Mesenchymal stem cell (in vitro differentiated cells and primary cell): ENCODE data around the gene GALNT3. TPM values are rescaled to one million over a fixed set of nuclear protein-coding genes. Genes with fewer than 3 reads are reported as not detected.

Experiments
- DNase-seq: peaks from one replicate; pipeline ENCODE4 v3.0.0-alpha.2; 2013
- H2AFZ ChIP-seq: one replicate; pipeline ENCODE4 v1.6.1; 2013; ENCODE audit warnings: low read depth, mild to moderate bottlenecking, control low read depth, inconsistent platforms, low read length, moderate library complexity
- H2AK5ac ChIP-seq: 2 replicates; pipeline ENCODE4 v1.6.1; 2013; ENCODE audit warnings: low read length, moderate library complexity, mild to moderate bottlenecking, inconsistent platforms; ENCODE audit not compliant: severe bottlenecking
- H2BK120ac ChIP-seq: one replicate; pipeline ENCODE4 v1.6.1; 2013; ENCODE audit warnings: low read depth, mild to moderate bottlenecking, inconsistent platforms, low read length, moderate library complexity
- H2BK12ac ChIP-seq, 2 experiments: one replicate each; pipeline ENCODE4 v1.6.1; 2013; ENCODE audit warnings: inconsistent platforms in 2 of 2, low read length in 2 of 2, mild to moderate bottlenecking in 2 of 2, moderate library complexity in 2 of 2, control low read depth in 1 of 2
- H2BK15ac ChIP-seq: one replicate; pipeline ENCODE4 v1.6.1; 2013; ENCODE audit warnings: mild to moderate bottlenecking, low read depth, inconsistent platforms; ENCODE audit not compliant: poor library complexity, severe bottlenecking
- H2BK5ac ChIP-seq: 2 replicates; pipeline ENCODE4 v1.6.1; 2013; ENCODE audit warnings: low read depth, mild to moderate bottlenecking, low read length, control low read depth, inconsistent platforms; ENCODE audit not compliant: poor library complexity, severe bottlenecking
- H3K14ac ChIP-seq, 2 experiments: one replicate each; pipeline ENCODE4 v1.6.1; 2013; ENCODE audit warnings: inconsistent platforms in 2 of 2, low read length in 2 of 2, control low read depth in 1 of 2, mild to moderate bottlenecking in 1 of 2, moderate library complexity in 1 of 2
- H3K18ac ChIP-seq, 2 experiments: one replicate each; pipeline ENCODE4 v1.6.1; 2013; ENCODE audit warnings: inconsistent platforms in 2 of 2, low read length in 2 of 2, control low read depth in 1 of 2, low read depth in 1 of 2, mild to moderate bottlenecking in 1 of 2
- H3K23ac ChIP-seq, 2 experiments: one replicate each; pipeline ENCODE4 v1.6.1; 2013; ENCODE audit warnings: inconsistent platforms in 2 of 2, low read length in 2 of 2, mild to moderate bottlenecking in 2 of 2, moderate library complexity in 2 of 2, control low read depth in 1 of 2
- H3K27ac ChIP-seq: 2 replicates; pipeline ENCODE4 v1.5.1; 2013; ENCODE audit warnings: mild to moderate bottlenecking, moderate library complexity, low read length, control low read depth, inconsistent platforms; ENCODE audit not compliant: poor library complexity, severe bottlenecking
- H3K27me3 ChIP-seq, 2 experiments: 2 replicates each; pipeline versions ENCODE4 v1.6.1 to v1.7.0; 2013; ENCODE audit warnings: low read length in 2 of 2, mild to moderate bottlenecking in 2 of 2, moderate library complexity in 2 of 2, control low read depth in 1 of 2, inconsistent platforms in 1 of 2; ENCODE audit not compliant: control insufficient read depth in 1 of 2, insufficient read depth in 1 of 2
- H3K36me3 ChIP-seq, 2 experiments: 2 replicates each; pipeline versions ENCODE4 v1.6.1 to v1.7.0; 2013; ENCODE audit warnings: low read length in 2 of 2, control low read depth in 1 of 2, inconsistent platforms in 1 of 2, low read depth in 1 of 2, mild to moderate bottlenecking in 1 of 2; ENCODE audit not compliant: insufficient read depth in 2 of 2, control insufficient read depth in 1 of 2
- H3K4ac ChIP-seq, 2 experiments: one replicate each; pipeline ENCODE4 v1.6.1; 2013; ENCODE audit warnings: inconsistent platforms in 2 of 2, low read length in 2 of 2, mild to moderate bottlenecking in 2 of 2, moderate library complexity in 2 of 2, control low read depth in 1 of 2, low read depth in 1 of 2
- H3K4me1 ChIP-seq: 2 replicates; pipeline ENCODE4 v1.6.1; 2013; ENCODE audit warnings: low read depth, low read length, control low read depth; ENCODE audit not compliant: control insufficient read depth, insufficient read depth
- H3K4me2 ChIP-seq: 2 replicates; pipeline ENCODE4 v1.6.1; 2013; ENCODE audit warnings: low read length, mild to moderate bottlenecking, inconsistent platforms; ENCODE audit not compliant: poor library complexity, severe bottlenecking
- H3K4me3 ChIP-seq, 2 experiments: 2 replicates each; pipeline versions ENCODE4 v1.5.1 to v1.7.0; 2013; ENCODE audit warnings: low read length in 2 of 2, mild to moderate bottlenecking in 2 of 2, control low read depth in 1 of 2, low read depth in 1 of 2; ENCODE audit not compliant: insufficient read depth in 1 of 2
- H3K79me1 ChIP-seq: replicated peaks from 2 replicates; pipeline ENCODE4 v1.6.1; 2013; ENCODE audit warnings: mild to moderate bottlenecking, control low read depth, low read length, inconsistent platforms; ENCODE audit not compliant: poor library complexity, severe bottlenecking
- H3K9ac ChIP-seq: 2 replicates; pipeline ENCODE4 v1.7.0; 2013; ENCODE audit warnings: mild to moderate bottlenecking, low read length, moderate library complexity
- H3K9me3 ChIP-seq: 2 replicates; pipeline ENCODE4 v1.7.0; 2013; ENCODE audit warnings: mild to moderate bottlenecking, low read length; ENCODE audit not compliant: control insufficient read depth
- H4K8ac ChIP-seq: one replicate; pipeline ENCODE4 v1.6.1; 2013; ENCODE audit warnings: inconsistent platforms, mild to moderate bottlenecking, low read length, moderate library complexity
- H4K91ac ChIP-seq: one replicate; pipeline ENCODE4 v1.6.1; 2013; ENCODE audit warnings: mild to moderate bottlenecking, low read length, inconsistent platforms
- WGBS: methylation state at CpG from one replicate; pipeline ENCODE4 v1.1.7; 2013; ENCODE audit warnings: mixed read lengths; 5-methylcytosine and 5-hydroxymethylcytosine counted together
- polyA plus RNA-seq, 2 experiments: library from polyadenylated mRNA; stranded (reverse); fragments of 200-250 nt; gene quantifications; one replicate each; pipeline ENCODE4 v1.2.3, GENCODE V29; 2013

Gene GALNT3
- polyA plus RNA-seq (2013, experiment 1 of 2), result 3.3 TPM
- 3.7 TPM for polyA plus RNA-seq (2013, experiment 2 of 2)

DNA sequence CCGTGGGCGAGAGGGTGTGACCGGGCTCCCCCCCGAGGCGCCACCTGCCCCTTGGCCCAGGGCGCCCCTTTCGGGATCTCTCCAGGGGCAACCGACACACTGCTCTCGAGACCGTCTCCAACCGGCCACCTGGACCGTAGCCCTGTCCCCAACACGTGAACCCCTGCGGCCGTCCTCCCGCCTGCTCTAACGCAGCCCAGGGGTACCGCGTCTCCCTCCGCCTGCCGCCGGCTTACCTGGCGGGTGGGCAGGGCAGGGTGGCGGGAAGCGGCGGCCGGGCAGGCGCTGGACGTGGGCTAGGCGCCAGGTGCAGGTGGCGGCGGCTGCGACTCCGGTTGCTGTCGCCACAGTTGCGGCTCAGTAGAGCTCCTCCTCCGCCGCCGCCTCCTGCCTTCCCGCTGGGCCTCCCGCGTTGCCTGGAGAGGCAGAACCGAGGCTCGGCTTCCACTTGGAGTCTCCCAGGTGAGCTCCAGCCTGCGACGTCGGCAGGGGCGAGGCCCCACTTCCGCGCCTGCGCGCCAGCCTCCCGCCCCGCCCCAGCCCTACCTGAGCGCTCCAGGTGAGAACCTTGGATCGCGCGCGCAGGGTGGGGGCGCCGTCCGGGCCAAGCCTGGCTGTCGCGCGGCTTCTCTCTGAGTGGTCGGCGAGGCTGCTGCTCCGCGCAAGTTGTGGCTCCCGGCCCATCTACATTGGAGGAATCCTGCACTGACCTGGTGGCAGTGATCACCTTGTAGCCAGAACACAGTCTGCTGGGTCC, at the start of gene GALNT3:
TSS of gene GALNT3 (minus strand) at position 469 of the 757 bp plus-strand sequence. CDS start 23,547 bp downstream, outside the sequence.
- no peaks in the 10 kb centered on the region for H3K9me3 ChIP-seq
- H3K23ac ChIP-seq, result peak within 1 kb of the TSS in 1 of 2 experiments; percentile 20
- peak within 1 kb of the TSS; percentile 72 for H3K27ac ChIP-seq
- H3K36me3 ChIP-seq, result peaks cover 0 to 2% of the 10 kb centered on the region in 2 experiments
- peak within 1 kb of the TSS; percentile 66 to 74 for H2BK12ac ChIP-seq
- peak within 1 kb of the TSS; percentile 41 for H3K9ac ChIP-seq
- DNase-seq, result peak; percentile 11
- H3K18ac ChIP-seq, result peak within 1 kb of the TSS; percentile 54 to 70
- peak within 1 kb of the TSS; percentile 68 for H4K91ac ChIP-seq
- H3K27me3 ChIP-seq, result peaks cover 0 to 14% of the 10 kb centered on the region in 2 experiments
- peak within 1 kb of the TSS; percentile 76 to 84 for H3K4me3 ChIP-seq
- no peak within 1 kb of the TSS for H2AK5ac ChIP-seq
- peak within 1 kb of the TSS; percentile 19 for H2BK120ac ChIP-seq
- peak within 1 kb of the TSS; percentile 3 to 26 for H3K14ac ChIP-seq
- H4K8ac ChIP-seq, result peak within 1 kb of the TSS; percentile 75
- peak within 1 kb of the TSS; percentile 79 to 87 for H3K4ac ChIP-seq
- H3K4me2 ChIP-seq, result peak within 1 kb of the TSS; percentile 95
- H3K4me1 ChIP-seq, result peaks cover 17% of the 10 kb centered on the region
- 2% methylated on average over 69 of the region's 70 CpGs for WGBS
- peak within 1 kb of the TSS; percentile 26 for H2BK15ac ChIP-seq
- H2AFZ ChIP-seq, result peak within 1 kb of the TSS; percentile 66
- H2BK5ac ChIP-seq, result no peak within 1 kb of the TSS
- H3K79me1 ChIP-seq, result peaks cover 5% of the 10 kb centered on the region

DNA sequence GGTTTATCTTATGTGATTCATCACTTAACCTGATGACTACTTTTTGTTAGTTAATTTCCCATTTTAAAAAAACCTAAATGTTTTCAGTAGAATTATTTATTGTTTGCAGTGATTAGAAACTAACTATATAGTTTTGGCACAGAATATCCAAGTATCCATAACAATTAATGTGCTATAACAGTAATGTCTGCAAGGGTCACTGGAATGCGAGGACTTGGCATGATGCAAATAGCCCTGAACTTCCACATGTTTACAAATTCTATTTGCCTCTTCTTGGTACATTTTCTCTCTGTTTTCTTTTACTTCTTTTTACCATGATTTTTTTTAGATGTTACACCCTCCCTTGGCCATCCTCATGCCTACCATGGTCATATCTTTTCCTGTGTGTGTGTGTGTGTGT, 49.3 kb upstream of the GALNT3 start:
- H3K4me2 ChIP-seq, result no peak overlapping the region
- no peak overlapping the region for H2BK12ac ChIP-seq
- H4K91ac ChIP-seq, result no peak overlapping the region
- no peak overlapping the region for H3K4ac ChIP-seq
- H2BK120ac ChIP-seq, result no peak overlapping the region
- H3K23ac ChIP-seq, result no peak overlapping the region
- WGBS, result 94% methylated on average over 1 of the region's 1 CpG
- H3K79me1 ChIP-seq, result no peaks in the 10 kb centered on the region
- H3K9ac ChIP-seq, result no peak overlapping the region
- DNase-seq, result no peak
- H3K14ac ChIP-seq, result no peak overlapping the region
- no peaks in the 10 kb centered on the region for H3K9me3 ChIP-seq
- no peak overlapping the region for H2BK5ac ChIP-seq
- no peak overlapping the region for H3K4me3 ChIP-seq
- H3K27ac ChIP-seq, result no peak overlapping the region
- H4K8ac ChIP-seq, result no peak overlapping the region
- no peaks in the 10 kb centered on the region for H3K4me1 ChIP-seq
- H3K27me3 ChIP-seq, result no peaks in the 10 kb centered on the region
- H3K18ac ChIP-seq, result no peak overlapping the region
- H2AK5ac ChIP-seq, result no peak overlapping the region
- no peak overlapping the region for H2BK15ac ChIP-seq
- no peak overlapping the region for H2AFZ ChIP-seq
- no peaks in the 10 kb centered on the region for H3K36me3 ChIP-seq

DNA sequence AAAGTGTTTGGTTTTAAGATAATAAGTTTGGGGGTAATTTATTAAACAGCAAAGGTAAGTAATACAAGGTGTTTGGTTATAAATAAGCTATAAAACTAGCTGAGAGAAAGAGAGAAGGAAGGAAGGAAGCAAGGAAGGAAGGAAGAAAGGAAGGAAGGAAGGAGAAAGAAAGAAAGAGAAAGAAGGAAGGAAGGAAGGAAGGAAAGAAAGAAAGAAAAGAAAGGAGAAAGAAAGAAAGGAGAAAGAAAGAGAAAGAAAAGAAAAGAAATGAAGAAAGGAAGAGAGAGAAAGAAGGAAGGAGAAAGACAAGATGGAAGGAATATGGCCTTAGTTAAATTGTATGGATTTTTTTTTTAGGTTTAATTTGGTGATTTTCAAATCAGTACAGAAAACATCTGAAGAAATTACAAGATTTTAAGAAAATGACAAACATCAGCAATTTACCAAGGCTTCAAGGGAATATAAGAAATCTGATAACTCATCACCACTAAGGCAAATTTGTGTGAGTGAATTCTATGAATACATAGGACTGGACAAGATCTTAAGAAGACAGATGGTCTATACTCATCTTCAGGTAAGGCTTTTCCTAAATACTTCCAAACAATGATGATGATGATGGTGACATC, 46.4 kb upstream of the GALNT3 start:
- H3K18ac ChIP-seq, result no peak overlapping the region
- no peak overlapping the region for H3K4ac ChIP-seq
- no peak overlapping the region for H2AFZ ChIP-seq
- no peaks in the 10 kb centered on the region for H3K9me3 ChIP-seq
- H4K8ac ChIP-seq, result no peak overlapping the region
- H3K23ac ChIP-seq, result no peak overlapping the region
- H4K91ac ChIP-seq, result no peak overlapping the region
- H3K4me1 ChIP-seq, result peaks cover 2% of the 10 kb centered on the region
- no peak for DNase-seq
- H3K79me1 ChIP-seq, result no peaks in the 10 kb centered on the region
- H3K4me3 ChIP-seq, result no peak overlapping the region
- no peak overlapping the region for H2BK15ac ChIP-seq
- no peaks in the 10 kb centered on the region for H3K27me3 ChIP-seq
- no peaks in the 10 kb centered on the region for H3K36me3 ChIP-seq
- H3K4me2 ChIP-seq, result no peak overlapping the region
- no peak overlapping the region for H2AK5ac ChIP-seq
- H2BK120ac ChIP-seq, result no peak overlapping the region
- H3K14ac ChIP-seq, result no peak overlapping the region
- no peak overlapping the region for H3K9ac ChIP-seq
- H3K27ac ChIP-seq, result no peak overlapping the region
- no peak overlapping the region for H2BK5ac ChIP-seq
- no peak overlapping the region for H2BK12ac ChIP-seq

DNA sequence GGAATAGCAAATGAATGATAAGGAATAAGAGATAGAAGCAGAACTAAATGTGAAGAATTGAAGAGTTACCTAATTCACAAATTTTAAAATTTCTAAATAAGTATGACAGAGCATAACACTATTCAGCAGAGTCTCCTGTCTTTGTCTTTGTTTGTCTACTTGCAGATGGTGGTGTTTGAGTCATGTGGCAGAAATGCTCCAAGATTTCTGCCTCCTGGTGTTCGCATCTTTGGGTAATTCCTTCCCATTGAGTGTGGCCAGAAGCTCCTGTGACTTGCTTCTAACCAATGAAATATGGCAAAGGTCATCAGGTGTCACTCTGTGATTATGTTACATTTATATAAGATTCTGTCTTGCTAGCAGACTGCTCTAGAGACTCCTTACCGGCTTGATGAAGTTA, 45.6 kb upstream of the GALNT3 start:
- peak; percentile 8 for DNase-seq
- Histone ChIP-seq H3K23ac (no peak overlapping the region), H3K4me2 (no peak overlapping the region), H4K8ac (no peak overlapping the region), H2BK5ac (no peak overlapping the region), H3K36me3 (no peaks in the 10 kb centered on the region), H3K27ac (no peak overlapping the region), H2BK15ac (no peak overlapping the region), H3K14ac (no peak overlapping the region), H3K4me3 (no peak overlapping the region), H3K79me1 (no peaks in the 10 kb centered on the region), H3K4ac (no peak overlapping the region), H3K27me3 (no peaks in the 10 kb centered on the region), H2BK12ac (no peak overlapping the region), H3K9me3 (no peaks in the 10 kb centered on the region), H3K18ac (no peak overlapping the region), H3K4me1 (peaks cover 2% of the 10 kb centered on the region), H2AFZ (no peak overlapping the region), H3K9ac (no peak overlapping the region), H2BK120ac (no peak overlapping the region), H4K91ac (no peak overlapping the region), H2AK5ac (no peak overlapping the region)
- 76% methylated on average over 2 of the region's 2 CpGs for WGBS
